Activated CD4-positive, alpha-beta T cell treated with anti-CD3 and anti-CD28 coated beads, Interleukin-2, amount 50 U/mL, for 1 hour (primary cell): Measurements from ENCODE around the gene LITAFD.
"Not testable (repeated sequence)": the region's sequence is repeated elsewhere in the genome, so short reads cannot be mapped to it uniquely, and the experiment has no call there.

Source experiments
- DNase-seq: peaks from one replicate; pipeline ENCODE4 v3.0.0-alpha.2; 2020

LITAFD gene

GRCh38 chr16:8882041-8882617 lies at the start of gene LITAFD:
Gene LITAFD, plus strand, starts transcription at chr16:8882351. Its CDS starts 2,005 bp downstream, at chr16:8884356.
- no peak for DNase-seq

- DNase-seq, result no peak
Observed at GRCh38 chr16:8832717-8833105, 49.4 kb upstream of the LITAFD start.

- DNase-seq, result not testable (repeated sequence)
Observed at GRCh38 chr16:8836797-8837196, 45.4 kb upstream of the LITAFD start.

- DNase-seq, result not testable (repeated sequence)
Observed at GRCh38 chr16:8837594-8837993, 44.6 kb upstream of the LITAFD start.

GRCh38 chr16:8842016-8842415 lies 40.1 kb upstream of the LITAFD start:
- not testable (repeated sequence) for DNase-seq

- DNase-seq, result not testable (repeated sequence)
Observed at GRCh38 chr16:8843296-8843695, 38.9 kb upstream of the LITAFD start.

GRCh38 chr16:8845699-8846298 lies 36.4 kb upstream of the LITAFD start:
- DNase-seq, result no peak

GRCh38 chr16:8846401-8846932 lies 35.7 kb upstream of the LITAFD start:
- DNase-seq, result no peak

GRCh38 chr16:8847145-8847544 lies 35.0 kb upstream of the LITAFD start:
- DNase-seq, result no peak

GRCh38 chr16:8847623-8848022 lies 34.5 kb upstream of the LITAFD start:
- DNase-seq, result no peak

GRCh38 chr16:8848231-8848938 lies 33.8 kb upstream of the LITAFD start:
- no peak for DNase-seq

- no peak for DNase-seq
Observed at GRCh38 chr16:8848939-8849391, 33.2 kb upstream of the LITAFD start.

- no peak for DNase-seq
Observed at GRCh38 chr16:8849411-8850011, 32.6 kb upstream of the LITAFD start.

GRCh38 chr16:8850279-8850885 lies 31.8 kb upstream of the LITAFD start:
- DNase-seq, result no peak

GRCh38 chr16:8851761-8852403 lies 30.3 kb upstream of the LITAFD start:
- DNase-seq, result no peak

- DNase-seq, result no peak
Observed at GRCh38 chr16:8852534-8852933, 29.6 kb upstream of the LITAFD start.

GRCh38 chr16:8853150-8853549 lies 29.0 kb upstream of the LITAFD start:
- DNase-seq, result no peak

- DNase-seq, result no peak
Observed at GRCh38 chr16:8853611-8854010, 28.5 kb upstream of the LITAFD start.

GRCh38 chr16:8854298-8854948 lies 27.7 kb upstream of the LITAFD start:
- DNase-seq, result no peak

- DNase-seq, result no peak
Observed at GRCh38 chr16:8855051-8855786, 26.9 kb upstream of the LITAFD start.

GRCh38 chr16:8855972-8856371 lies 26.2 kb upstream of the LITAFD start:
- no peak for DNase-seq
